GM21447 (cell line): ENCODE results near the gene CD59.

Experiments used
- ATAC-seq: cut with Tn5 transposase; IDR thresholded peaks from one replicate; pipeline ENCODE4 v1.9.1; 2021; ENCODE audit not compliant: unreplicated experiment

CD59 gene

DNA sequence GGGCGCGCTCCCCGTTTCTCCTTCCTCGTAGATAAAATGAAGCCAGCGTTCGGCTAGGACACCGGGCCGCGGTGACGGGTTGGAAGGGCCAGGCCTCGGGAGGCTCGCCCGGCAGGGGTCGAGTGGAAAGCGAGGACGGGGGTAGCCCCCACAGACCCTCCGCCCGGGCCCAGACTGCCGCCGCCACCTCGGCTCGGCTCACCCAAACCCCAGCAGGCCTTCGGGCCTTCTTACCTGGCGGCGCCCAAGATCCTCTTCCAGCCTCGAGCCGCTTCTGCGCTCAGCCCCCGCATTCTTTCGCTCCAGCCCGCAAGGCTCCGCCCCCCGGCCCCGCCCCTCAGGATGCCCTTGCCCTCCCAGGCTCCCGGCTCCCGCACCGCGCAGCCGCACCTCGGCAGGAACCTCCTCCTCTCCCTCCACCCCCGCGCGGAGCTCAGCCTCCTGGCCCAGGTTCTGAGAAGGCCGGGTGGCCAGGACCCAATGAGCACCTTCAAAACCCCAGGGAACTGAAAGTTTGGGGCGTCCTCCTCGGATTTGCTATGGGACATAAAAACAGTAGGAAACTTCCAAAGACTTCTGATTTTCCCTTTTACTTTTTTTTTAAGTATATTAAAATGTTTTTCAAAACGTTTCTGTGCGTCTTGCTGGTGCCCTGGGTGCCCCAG, at the start of gene CD59:
Gene CD59 (minus strand): TSS at position 276 of the 665 bp plus-strand sequence. CDS start 13,978 bp downstream, outside the sequence.
- peak; percentile 65 for ATAC-seq

DNA sequence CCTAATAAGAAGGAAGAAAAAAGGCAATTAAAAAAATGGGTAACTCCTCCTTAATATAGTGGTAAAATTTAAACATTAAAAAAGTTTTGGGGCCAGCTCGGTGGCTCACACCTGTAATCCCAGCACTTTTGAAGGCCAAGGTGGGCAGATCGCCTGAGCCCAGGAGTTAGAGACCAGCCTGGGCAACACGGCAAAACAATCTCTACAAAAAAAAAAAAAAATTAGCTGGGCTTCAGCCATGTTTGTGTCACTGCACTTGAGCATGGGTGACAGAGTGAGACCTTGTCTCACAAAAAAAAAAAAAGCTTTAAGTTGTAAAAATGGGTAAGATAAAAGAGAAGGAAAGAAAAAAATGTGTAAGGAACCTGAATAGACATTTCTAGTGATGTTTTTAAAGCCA, 49.4 kb upstream of the CD59 start:
- no peak for ATAC-seq

GRCh38 chr11:33779849-33780528, 43.8 kb upstream of the CD59 start:
- no peak for ATAC-seq

DNA sequence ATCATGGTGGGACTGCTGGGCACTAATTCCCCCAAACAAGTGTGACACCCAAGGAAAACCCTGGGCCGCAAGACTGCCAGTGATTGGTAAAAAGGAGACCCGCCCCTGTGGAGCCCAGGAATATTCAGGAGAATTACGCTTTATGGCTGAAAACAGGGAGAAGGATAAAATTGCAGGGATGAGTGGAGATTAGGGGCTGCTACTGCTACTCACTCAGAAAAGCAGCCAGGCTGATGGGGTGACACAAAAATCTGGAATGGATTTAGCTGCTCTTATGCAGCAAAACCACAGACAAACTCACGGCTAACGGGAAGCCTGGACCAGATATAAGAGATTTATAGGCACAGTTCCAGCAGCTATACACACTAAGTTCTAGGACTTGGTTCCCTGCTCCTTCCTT, 42.5 kb upstream of the CD59 start:
- no peak for ATAC-seq

DNA sequence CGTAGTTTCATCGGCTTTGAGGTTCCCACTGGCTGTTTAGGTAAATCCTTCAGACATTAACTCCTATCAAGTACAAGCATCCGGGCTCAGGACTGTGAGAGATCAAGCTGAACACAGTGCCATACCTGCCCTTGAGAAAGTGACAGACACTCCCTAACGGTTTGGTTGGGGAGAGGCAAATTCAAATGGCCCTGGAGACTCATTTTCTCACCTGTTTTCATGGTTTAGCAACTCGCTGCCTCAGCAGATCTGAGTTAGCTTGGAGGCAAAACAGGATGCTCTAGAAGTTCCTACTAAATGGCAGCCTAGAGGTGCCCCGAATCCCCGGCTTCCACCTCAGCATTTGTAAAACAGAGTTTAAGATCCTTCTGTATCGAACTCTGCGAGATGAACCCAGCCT, 41.7 kb upstream of the CD59 start:
- ATAC-seq, result no peak

GRCh38 chr11:33775832-33776470, 39.7 kb upstream of the CD59 start:
- peak; percentile 36 for ATAC-seq

DNA sequence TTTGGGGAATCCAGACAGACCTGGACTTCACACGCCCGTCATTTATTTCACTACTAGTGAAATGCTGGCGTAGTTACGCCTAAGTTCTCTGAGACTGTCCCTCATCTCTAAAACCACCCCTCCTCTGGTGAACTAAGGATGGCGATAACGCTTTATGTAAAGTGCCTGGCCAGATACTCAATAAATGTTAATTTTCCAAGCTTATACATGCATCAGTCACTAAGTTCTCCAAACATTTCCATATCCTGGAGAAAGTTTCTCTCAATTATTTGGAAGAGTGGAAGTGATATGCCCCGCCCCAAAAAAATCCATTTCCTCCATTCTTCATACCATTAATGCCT, 39.2 kb upstream of the CD59 start:
- no peak for ATAC-seq

GRCh38 chr11:33774736-33775466, 38.7 kb upstream of the CD59 start:
- no peak for ATAC-seq

DNA sequence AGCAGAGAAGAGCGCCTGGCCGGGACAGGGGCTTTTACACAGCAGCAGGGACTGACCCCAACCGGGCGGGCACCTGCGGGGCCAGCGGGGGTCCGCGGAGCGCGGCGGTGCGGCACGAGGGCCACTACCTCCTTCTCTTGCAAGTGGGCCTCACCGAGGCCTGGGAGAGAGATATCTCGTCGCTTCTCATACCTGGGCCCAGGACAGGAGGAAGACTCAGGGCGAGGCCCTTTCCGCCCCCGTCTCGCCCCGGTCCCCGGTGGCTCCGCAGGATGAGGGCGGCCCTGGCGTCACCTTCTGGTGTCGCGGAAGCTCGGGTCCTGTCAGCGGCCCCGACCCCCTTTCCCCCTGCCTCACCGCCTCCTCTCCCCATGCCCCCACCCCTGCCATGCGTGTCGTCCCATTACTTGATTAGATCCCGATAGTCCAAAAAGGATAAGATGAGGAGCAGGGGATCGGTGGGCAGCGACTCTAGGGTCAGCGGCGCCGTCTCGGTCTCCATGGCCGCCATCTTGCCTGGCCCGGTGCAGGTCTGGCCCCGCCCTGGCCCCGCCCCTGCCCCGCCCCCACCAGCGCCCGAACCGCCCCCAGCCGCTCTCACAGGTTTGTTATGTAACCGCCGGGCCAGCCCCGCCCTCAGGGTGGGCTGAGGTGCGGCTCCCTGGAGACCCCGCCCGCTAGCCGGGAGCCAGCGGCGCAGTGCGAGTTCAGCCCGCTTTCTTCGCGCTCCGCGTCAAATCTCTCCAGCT, 37.9 kb upstream of the CD59 start, which contains the start of gene FBXO3:
Gene FBXO3 (minus strand): TSS at position 534 of the 749 bp plus-strand sequence. CDS start 23 bp downstream, at position 511.
- ATAC-seq, result peak; percentile 58

- no peak for ATAC-seq
These were observed 37.3 kb upstream of the CD59 start for GRCh38 chr11:33773404-33773986.

DNA sequence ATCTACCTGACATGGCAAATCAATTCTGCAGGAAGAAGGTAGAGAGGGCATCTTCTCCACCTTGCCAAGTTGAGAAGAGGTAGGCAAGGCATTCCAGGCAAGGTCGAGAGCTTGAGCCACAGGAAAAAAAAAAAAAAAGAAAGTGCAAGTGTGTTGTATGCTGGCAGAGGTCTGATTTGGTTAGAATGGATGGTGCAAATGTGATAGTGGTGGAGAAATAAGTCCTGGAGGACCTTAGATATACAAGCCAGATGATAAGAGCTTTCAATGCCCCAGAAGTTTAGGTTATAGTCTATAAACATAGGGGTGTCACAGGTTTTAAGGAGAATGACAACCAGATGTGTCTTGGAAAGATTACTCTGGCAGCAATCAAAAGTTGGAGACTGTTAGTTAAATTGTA, 36.6 kb upstream of the CD59 start:
- no peak for ATAC-seq

DNA sequence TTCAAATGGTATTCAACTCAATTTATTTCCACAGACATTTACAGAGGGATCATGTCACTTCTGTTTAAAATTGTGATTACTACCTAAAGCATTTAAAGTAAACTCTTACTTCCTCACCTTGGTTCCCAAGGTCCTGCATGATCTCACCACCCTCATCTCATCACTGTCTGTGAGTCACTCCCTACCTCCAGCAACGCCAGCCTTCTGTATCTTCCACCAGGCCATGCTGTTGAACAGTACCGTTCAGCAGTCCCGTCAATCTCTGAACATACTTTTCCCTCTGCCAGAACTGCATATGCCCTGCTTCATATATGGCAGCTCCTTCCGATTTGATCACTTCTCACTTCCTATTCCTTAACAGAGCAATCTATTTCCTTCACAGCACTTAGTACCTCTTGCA, 36.1 kb upstream of the CD59 start:
- ATAC-seq, result no peak

DNA sequence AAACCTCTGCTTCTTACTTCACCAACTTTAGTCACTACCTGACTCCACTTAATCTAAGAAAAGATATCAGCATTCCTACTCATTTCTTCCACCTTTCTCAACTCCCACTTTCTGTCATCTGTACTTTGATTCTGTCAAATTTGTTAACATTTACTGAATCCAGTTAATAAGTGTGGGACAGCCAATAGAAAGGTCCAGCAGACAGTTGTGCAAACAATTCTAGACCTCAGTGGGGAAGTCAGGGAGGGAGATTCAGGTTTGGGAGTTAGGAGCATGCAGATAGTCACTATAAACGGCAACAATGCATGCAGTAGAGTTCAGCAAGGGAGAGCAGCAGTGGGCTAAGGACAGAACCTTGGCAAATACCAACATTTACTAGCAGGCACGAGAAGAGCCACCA, 34.0 kb upstream of the CD59 start:
- ATAC-seq, result no peak

GRCh38 chr11:33769542-33769941, 33.3 kb upstream of the CD59 start:
- no peak for ATAC-seq

DNA sequence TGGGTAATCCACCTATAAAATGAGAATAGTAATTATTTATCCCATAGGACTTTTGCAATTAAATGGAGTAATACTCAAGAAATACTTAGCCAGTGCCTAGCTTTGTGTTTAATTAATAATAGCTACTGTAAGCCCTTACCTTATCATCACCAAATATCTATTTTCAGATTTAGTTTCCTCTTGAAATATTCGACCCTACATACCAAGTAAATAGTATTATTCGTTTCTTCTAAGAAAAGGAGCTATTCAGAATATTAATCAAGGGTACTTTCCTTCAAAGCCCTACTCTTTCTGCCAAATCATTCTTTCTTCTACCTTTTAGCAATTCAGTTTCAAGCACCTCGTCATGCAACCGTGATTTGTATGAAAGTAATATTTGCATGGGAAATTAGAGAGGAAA, 31.4 kb upstream of the CD59 start:
- ATAC-seq, result no peak

DNA sequence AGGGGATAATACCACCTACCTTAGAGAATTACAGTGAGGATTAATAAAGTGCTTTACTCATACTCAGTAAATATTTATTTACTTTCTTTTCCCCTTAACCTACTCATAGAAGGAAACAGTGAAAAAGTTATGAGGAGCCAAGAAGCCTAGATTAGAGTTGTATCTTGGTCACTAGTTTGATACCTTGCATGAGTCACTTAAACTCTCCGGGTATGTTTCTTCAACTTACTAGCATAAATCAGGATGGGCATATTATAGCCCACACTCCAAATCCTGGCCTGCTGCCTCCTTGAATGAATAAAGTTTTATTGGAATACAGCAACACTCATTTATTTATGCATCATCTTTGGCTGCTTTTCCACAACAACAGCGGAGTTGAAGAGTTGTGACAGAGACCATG, 29.9 kb upstream of the CD59 start:
- no peak for ATAC-seq

DNA sequence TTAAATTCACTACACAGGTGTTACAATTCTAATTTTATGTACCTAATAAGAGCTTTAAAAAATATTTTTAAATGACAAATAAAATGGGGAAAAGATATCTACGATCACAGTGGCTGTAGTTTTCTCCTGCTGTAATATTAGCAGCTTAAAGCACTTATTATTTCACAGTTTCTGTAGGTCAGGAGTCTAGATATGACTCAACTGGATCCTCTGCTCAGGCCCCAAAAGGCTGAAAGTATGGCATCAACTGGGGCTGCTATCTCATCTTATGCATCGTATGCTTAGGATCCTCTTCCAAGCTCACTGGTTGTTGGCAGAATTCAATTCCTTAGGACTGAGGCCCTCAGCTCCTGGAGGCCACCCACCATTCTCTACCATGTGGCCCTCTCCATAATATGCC, 25.2 kb upstream of the CD59 start:
- ATAC-seq, result peak; percentile 92

DNA sequence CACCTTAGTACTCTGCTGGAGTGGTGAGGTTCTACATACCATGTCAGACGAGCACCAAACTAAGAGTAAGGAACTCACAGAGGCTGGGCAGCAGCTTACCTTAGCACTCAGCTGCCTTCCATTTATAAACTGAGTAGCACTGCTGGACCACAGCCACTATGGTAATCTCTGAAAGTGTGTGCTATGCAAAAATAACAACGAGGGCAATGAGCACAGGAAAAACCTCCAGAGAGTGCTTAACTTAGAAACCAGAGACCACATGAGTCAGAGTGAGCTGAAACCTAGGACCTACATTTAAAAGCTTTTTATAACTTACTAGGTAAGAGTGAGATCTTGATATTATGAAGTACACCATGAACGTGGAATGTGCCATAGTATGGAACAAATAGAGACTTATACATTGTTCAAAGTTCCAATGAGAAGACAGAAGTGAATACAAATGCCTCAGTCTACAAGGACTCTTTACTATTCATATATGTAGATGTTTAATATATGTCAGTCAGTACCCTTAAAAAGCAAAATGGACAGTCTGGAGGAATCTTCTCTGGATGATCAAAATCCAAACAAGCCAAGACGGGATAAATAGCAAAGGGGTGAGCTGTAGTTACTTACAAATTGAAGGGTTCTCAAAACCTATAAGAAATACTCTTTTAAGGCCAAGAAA, 17.2 kb upstream of the CD59 start:
- ATAC-seq, result peak; percentile 99

DNA sequence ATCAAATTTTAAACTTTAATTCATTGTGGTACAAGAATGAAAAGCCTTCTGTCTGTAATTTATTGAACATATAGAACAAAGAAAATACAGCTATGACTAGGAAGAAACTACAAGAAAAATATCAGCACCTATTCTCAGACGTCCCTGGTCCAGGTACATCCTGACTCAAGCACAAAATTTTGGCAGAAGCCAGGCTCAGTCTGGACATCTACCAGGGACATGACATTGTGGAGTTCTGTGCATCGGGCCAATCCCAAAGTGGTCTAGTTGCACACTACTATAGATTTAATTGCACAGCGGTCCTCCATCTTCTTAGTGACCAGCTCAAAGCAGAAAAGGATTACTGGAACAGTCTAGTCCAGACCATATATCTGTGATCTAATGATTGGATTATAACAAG, 15.7 kb upstream of the CD59 start:
- ATAC-seq, result no peak

- no peak for ATAC-seq
These were observed 11.8 kb upstream of the CD59 start for GRCh38 chr11:33747979-33748378.
